Activated CD8-positive, alpha-beta memory T cell treated with anti-CD3 and anti-CD28 coated beads for 24 hours (primary cell): ENCODE data around the gene KCNH1.

Source experiments
- DNase-seq: peaks from one replicate; pipeline ENCODE4 v3.0.0-alpha.2; 2020

KCNH1 gene

GRCh38 chr1:210748796-210749195, 385.2 kb downstream of the KCNH1 start:
- no peak for DNase-seq

GRCh38 chr1:210747890-210748289, 386.1 kb downstream of the KCNH1 start:
- DNase-seq: no peak

- no peak for DNase-seq
Observed at GRCh38 chr1:210747112-210747511, 386.8 kb downstream of the KCNH1 start.

- no peak for DNase-seq
Observed at GRCh38 chr1:210746024-210746731, 387.8 kb downstream of the KCNH1 start.

GRCh38 chr1:210743038-210743437, 390.9 kb downstream of the KCNH1 start:
- no peak for DNase-seq

GRCh38 chr1:210741564-210741963, 392.4 kb downstream of the KCNH1 start:
- no peak for DNase-seq

- DNase-seq: no peak
Observed at GRCh38 chr1:210739627-210740026, 394.3 kb downstream of the KCNH1 start.

- DNase-seq: no peak
Observed at GRCh38 chr1:210738256-210738655, 395.7 kb downstream of the KCNH1 start.

- DNase-seq: no peak
Observed at GRCh38 chr1:210736713-210737112, 397.2 kb downstream of the KCNH1 start.

GRCh38 chr1:210731597-210731996, 402.4 kb downstream of the KCNH1 start:
- no peak for DNase-seq

- no peak for DNase-seq
Observed at GRCh38 chr1:210731193-210731592, 402.8 kb downstream of the KCNH1 start.

GRCh38 chr1:210730023-210730422, 403.9 kb downstream of the KCNH1 start:
- DNase-seq: no peak

- DNase-seq: no peak
Observed at GRCh38 chr1:210728437-210729149, 405.4 kb downstream of the KCNH1 start.

GRCh38 chr1:210727709-210728108, 406.2 kb downstream of the KCNH1 start:
- DNase-seq: no peak

- DNase-seq: peak; percentile 64
Observed at GRCh38 chr1:210726621-210727020, 407.3 kb downstream of the KCNH1 start.

GRCh38 chr1:210724768-210725167, 409.2 kb downstream of the KCNH1 start:
- no peak for DNase-seq

- DNase-seq: no peak
Observed at GRCh38 chr1:210723646-210724045, 410.3 kb downstream of the KCNH1 start.

- DNase-seq: no peak
Observed at GRCh38 chr1:210722410-210723081, 411.4 kb downstream of the KCNH1 start.

- no peak for DNase-seq
Observed at GRCh38 chr1:210715072-210715471, 418.9 kb downstream of the KCNH1 start.

GRCh38 chr1:210711825-210712612, 421.9 kb downstream of the KCNH1 start:
- DNase-seq: no peak

GRCh38 chr1:210709701-210710100, 424.2 kb downstream of the KCNH1 start:
- DNase-seq: no peak

- no peak for DNase-seq
Observed at GRCh38 chr1:210707300-210708240, 426.4 kb downstream of the KCNH1 start.
